GM18508 (cell line): Measurements from ENCODE around the gene PRRT1B.

Experiments
- ATAC-seq: cut with Tn5 transposase; IDR thresholded peaks from one replicate; pipeline ENCODE4 v1.9.1; 2021; ENCODE audit warnings: moderate number of reproducible peaks; ENCODE audit not compliant: insufficient read depth, unreplicated experiment

PRRT1B gene

DNA sequence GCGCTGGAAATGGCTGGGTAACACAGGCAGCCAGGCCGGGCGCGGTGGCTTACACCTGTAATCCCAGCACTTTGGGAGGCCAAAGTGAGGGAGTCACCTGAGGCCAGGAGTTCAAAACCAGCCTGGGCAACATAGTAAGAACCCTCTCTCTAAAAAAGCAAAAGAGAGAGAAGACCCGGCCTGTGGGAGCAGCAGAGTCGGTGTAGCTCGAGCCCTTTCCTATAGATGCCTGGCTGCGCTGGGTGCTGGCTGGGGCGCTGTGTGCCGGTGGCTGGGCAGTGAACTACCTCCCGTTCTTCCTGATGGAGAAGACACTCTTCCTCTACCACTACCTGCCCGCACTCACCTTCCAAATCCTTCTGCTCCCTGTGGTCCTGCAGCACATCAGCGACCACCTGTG, 23.5 kb upstream of the PRRT1B start:
- ATAC-seq: no peak

DNA sequence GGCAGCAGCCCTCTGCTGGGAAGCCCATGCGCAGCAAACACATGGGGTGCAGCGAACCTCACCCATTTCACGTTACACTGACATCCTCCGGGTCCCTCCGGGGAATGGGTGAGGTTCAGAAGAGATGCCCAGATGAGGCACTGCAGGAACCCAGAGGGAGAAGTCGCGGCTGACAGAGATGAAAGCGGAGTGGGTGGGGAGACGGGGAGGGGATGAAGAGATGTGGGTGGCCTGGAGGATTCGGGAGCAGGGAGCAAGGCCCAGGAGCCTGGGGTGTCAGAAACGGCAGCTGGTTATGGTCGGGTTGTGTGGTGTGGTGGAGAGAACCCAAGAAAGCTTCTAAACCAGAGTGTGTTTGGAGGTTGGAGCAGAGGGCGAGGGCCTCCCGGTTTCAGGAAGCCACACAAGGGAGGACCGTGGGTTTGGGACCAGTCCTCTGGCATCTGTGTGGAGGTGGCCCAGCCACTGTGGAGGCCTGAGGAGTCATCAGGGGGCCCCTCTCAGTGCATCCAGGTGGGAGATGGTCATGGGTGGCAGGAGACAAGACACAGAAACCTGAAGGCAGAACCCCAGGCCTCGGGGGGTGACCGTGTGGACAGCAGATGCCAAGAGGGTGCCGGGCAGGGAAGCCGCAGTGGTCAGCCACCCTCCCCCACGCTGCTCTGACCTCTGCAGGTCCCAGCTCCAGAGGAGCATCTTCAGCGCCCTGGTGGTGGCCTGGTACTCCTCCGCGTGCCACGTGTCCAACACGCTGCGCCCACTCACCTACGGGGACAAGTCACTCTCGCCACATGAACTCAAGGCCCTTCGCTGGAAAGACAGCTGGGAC, 22.9 kb upstream of the PRRT1B start:
- no peak for ATAC-seq

DNA sequence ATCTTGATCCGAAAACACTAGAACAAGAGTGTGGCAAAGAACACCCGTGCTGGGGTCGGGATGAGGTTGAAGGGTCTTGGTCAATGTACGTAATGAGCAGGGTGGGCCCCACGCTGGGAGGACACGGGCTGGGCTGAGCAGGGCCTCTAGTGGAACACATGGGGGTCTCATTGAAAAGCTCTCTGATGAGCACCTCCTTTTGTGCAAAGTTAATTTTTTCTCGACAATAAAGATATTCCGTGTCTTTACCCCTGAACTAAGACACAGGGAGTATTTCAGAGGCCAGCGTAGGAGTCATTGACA, 22.3 kb upstream of the PRRT1B start:
- ATAC-seq: no peak

DNA sequence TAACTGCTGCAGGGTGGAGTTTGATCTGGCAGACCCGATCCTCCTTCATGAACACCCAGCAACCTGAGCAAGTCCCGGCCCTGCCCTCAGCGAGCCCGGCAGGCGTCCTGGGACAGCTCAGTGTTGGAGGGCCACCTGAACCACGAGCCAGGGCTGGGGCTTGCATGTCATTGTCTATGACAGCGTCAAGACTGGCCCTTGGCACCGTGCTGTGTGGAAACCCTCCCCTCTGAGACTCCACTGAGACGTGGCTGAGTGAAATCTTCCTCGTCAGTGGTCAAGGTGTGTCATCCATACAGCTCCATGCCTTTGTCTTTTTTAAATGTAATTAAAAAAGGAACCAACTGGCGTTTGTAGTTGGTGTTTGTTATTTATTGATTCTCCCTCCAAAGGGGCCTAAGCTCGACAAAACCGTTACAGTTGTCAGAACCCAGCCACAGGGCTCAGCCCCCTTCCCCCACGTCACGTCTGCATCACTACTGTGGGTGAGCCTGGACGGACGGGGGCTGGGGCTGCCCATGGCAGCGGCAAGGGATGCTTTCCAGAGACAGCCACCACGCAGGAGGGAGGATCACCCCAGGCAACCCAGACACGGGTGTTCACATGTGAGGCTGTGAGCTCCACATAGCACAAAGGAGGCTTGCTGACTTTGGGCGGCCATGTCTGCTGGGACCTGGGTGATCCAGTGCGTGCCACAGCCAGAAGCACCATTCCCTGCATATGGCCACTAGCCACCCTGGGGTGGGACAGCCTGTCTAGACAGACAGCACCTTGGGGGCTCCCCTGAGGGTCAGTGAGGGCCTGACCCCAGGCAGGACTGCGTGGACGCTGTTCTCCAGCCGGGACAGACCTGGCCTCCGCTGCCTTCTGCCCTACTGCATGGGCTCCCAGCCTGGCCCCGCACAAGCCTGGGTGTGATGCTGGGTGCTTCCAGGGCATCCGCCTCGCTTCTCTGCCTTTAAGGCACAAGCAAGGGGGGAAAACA, 21.6 kb upstream of the PRRT1B start:
- ATAC-seq: no peak

DNA sequence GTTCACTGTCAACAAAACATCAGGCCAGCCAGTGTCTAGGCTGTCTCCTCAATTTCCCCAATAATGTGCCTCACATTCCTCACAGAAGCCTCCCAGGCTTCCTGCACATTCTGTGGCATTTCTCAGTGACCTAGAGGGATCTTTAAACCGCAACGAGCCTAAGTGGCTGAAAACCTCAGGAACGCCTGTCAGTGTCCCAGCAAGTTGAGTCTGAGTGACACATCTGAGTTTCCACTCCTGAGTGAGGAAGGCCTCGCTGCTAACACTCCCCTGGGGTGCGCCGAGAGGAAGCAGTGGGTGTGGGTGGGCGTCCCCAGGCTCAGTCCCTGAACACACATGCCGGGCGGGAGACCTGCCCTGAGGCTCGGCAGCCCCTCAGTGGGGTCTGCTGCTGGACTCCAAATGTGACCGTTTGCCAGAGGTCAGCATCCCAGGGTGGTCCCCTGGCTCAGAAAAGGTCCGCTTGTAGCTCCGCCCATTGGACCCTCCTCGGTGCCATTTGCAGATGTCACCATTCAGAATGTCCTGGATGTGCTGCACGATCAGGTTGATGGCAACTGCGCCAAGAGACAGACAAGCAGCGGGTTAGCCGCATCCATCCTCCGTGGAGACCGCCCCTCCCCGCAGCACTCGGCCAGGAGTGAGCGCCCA, 20.5 kb upstream of the PRRT1B start:
- ATAC-seq: no peak

DNA sequence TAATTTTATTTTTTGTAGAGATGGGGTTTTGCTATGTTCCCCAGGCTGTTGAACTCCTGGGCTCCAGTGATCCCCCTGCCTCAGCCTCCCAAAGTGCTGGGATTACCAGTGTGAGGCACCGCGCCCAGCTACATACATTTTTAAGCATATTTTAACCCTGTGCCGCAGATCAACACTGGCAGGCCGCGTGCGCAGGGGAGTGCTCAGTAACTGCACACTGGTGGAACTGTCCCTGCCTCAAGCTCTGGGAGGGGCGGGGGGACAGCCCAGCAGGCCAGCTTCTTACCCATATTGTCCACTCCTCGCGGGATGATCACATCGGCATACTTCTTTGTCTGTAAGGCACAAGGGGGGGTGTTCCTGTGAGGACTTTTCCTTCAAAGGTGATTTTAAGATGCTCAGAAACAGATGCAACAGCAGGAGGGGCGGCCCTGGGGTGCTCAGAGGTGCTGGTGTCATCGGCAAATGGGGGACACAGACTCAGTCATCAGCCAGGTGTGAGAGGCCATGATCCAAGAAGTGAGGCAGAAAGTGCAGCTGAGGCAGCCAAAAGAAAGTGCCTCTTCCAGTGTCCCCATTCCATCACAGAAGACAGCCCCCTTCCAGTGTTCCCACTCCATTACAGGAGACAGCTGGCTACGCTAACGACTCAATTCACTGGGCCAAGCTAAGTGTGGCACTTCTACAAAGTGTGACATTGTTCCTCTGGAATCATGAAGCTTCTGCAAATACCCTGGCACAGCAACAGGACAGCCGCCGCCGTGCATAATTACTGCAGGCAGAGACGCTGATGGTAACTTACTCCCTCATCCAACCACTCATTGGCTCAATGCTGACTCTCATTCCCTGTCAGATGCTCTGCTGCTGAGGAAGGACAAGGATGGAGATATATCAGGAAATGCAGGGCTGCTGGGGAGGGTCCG, 19.4 kb upstream of the PRRT1B start:
- no peak for ATAC-seq

DNA sequence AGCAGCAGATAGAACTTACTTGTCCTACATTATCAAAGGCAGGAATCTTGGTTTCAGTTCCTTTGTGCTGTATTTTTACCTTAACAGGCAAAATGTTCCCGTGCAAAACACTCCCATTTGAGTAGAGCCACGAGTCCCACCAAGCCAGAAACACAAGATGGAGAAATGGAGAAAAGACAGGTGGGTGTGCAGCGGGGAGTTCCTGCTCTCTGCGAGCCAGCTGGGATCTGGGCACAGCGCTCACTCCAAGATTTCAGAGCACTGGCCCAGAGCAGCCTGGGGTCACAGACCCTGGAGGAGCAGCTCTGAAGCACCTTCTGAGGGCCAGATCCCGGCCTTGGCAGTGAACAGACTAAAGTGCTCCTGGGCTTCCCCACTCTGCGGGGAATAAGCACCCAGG, 17.1 kb upstream of the PRRT1B start:
- ATAC-seq: no peak

DNA sequence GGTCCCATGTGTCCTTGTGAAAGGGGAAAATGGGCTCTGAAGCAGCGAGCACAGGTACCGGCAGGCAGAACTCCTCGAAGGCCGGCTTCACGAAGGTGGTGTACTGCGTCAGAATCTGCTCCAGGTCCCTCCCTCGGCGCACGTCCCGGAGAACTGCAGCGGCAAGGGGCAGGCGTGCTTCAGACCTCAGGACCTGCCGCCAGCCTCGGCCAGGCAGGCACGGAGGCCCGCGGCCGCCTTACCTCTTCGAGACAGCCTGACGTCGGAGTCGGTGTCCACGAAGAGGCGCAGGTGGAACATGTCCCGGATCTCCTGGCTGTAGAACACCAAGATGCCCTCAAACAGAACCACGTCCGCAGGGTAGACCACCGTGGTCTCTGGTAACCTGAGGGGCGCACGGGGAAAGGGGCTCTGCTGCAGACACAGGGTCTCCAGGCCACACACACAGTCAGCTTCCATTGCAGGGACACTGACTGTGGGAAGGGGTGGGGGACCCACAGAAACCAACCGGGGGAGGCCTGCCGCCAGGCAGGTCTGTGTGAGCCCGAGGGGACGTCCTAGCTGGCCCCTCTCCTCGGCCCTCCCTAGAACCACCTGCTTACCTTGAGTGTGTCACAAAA, 16.3 kb upstream of the PRRT1B start:
- ATAC-seq: no peak

DNA sequence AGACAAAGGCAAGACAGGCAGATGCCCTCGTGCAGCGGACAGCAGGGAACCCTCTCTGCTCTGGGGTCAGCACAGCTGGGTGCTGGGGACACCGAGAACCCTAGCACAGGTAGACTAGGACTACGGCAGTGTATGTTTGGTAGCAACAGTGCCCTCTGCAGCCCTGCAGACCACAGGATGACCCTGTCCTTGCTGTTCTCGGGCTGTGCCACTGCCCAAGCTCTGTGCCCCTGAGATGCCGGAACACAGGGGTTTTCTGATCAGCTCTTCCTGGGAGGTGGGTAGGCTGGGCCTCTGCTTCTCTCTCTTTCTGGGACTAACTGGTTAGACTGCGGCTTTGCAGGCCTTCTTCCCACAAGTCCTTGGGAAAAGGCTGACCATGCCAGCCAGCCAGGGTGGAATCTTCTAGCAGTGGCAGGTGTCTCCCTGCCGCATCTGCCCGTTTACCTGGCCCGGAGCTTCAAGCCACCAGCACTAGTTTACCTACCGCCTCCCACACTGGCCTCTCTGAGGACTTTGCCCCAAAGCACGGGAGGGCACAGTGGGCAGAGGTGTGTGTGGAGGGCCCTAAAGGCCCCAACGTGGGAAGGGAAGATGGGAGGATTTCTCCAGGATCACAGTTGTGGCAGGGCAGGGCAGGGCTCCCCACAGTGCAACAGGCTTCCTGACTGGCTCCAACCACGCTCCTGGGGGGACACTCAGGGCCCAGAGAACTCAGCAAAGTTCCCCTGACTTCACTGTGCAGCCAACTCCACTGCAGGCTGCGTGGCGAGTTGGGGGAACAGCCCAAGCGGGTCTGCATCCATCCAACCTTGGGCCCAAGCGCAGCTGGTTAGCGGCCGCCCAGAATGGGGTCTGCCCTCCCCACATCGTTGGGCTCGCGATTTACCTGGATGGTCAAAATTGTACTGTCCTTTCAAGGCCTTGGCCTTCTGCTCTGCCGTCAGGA, 15.5 kb upstream of the PRRT1B start:
- ATAC-seq: no peak

DNA sequence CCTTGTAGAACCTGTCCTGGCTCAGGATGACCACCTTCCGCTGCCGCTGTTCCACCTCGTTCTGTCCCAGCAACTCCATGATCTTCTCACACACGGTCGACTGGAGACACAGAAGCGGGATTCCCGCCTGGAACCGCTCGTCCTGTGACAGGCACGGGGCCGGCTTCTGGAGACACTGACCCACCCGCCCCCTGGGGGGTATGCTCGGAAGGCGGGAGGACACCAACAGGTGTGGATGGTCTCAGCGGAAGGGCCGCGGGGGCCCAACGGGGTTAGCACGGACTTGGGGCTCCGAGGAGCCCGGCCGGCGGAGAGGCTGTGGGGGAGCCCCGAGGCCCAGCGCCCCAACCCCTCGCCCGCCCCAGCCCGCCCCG, 14.8 kb upstream of the PRRT1B start:
- ATAC-seq: no peak

DNA sequence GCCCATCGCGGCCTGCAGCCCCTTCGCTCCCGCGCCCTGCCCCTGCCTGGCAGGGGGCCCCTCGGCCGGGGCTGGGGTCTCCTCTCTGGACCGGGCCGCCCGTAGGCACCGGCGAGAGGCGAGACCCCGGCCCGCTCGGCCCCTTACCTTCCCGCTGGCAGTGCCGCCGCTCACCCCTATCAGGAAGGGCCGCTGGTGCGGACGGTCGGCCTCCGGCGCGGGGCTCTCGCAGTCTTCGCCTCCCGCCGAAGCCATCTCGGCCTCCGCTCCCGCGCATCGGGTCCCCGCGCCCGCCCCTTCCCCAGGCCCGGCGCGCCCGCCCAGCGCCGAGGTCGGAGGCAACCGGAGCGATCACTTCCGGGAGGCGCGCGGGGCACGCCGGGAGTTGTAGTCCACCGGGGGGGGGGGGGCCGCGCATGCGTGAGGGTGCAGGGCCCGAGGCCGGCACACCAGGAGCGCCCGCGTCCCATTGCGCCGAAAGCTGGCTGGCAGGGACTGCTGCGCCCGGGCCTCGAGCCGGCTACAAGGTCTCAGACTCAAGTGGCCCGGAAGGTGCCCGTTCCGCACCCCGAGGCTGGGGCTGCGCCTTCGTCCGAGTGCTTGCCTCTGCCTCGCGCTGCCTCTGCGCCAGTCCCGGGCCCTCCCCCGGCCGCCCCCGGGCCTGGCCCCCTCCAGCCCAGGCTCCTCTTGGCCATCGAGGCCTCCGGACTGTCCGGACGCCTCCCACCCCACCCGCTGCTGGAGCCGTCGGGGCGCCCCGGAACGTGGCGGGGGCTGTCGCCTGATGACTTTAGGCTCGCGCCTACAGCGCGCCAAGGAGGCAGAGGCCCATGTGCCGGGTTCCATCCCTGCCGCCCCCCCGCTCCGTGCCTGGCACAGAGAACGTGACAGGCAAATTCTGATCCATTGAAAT, 14.1 kb upstream of the PRRT1B start, which contains the start of gene UCK1:
TSS of gene UCK1 (minus strand) at position 344 of the 913 bp plus-strand sequence. CDS start at position 255, 89 bp downstream.
- ATAC-seq: no peak

DNA sequence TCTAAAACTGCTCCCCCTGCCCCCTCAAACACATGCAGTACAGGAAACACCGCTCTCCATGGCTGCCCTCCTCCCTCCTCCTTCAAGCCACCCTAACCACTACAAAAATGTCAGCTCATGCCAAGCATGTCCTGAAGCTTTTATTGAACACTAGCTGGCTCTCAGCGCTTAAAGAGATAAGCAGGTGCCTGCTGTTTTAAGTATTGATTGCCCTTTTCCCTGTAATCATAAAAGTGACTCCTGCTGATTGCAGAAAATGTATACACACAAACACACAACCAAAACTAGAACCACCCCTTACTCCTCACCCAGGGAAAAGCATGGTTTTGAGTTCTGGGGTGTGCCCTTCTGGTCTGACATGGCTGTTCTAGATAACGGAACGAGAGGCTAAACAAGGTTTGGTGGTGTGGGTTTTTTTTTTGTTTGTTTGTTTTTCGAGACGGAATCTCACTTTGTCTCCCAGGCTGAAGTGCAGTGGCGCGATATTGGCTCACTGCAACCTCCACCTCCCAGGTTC, 10.5 kb upstream of the PRRT1B start:
- ATAC-seq: no peak

DNA sequence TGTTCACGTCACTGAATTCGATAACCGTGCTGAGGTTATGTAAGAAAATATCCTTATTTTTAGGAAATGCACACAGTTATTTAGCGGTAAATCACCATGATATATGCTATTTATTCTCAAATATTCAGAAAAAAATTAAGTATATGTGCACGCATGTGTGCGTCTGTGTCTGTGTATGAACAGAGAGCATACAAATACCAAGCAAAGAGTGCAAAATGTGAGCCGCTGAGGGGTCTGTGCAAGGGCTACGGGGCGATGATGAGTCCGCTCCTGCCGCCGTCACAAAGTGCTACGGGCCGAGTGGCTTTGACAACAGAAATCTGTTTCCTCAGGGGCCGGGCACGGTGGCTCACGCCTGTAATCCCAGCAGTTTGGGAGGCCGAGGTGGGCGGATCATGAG, 7.4 kb upstream of the PRRT1B start:
- no peak for ATAC-seq

DNA sequence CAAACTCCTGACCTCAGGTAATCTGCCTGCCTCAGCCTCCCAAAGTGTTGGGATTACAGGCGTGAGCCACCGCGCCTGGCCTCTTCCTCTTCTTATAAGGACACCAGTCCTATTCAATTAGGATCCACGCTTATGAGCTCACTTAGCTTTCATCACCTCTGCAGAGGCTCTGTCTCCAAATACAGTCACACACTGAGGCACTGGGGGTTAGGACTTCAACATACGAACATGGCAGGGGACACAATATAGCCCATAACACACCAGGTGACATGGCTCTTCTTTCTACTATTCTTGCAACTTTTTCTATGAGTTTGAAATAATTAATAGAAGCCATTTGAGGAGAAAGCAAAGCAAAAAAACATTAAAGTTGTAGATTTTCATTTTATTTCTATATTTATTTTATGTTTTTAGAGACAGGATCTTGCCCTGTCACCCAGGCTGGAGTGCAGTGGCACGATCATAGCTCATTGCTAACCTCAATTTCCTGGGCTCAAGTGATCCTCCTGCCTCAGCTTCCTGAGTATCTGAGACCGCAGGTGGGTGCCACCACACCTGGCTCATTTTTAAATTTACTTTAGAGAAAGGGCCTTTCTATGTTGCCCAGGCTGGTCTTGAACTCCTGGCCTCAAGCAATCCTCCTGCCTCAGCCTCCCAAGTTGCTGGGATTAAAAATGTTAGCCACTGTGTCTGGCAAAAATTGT, 6.0 kb upstream of the PRRT1B start:
- no peak for ATAC-seq

DNA sequence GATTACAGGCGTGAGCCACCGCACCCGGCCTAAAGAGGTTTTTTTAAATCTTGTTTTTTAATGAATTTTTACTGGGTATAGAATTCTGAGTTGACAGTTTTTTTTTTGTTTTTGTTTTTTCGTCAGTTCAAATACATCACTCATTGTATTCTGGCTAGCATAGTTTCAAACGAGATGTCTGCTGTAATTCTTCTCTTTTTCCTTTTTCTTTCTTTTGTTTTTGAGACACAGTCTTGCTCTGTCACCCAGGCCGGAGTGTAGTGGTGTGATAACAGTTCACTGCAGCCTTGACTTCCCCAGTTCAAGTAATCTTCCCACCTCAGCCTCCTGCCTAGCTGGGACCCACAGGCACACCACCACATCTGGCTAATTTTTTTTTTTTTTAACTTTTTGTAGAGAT, 2.2 kb upstream of the PRRT1B start:
- no peak for ATAC-seq

DNA sequence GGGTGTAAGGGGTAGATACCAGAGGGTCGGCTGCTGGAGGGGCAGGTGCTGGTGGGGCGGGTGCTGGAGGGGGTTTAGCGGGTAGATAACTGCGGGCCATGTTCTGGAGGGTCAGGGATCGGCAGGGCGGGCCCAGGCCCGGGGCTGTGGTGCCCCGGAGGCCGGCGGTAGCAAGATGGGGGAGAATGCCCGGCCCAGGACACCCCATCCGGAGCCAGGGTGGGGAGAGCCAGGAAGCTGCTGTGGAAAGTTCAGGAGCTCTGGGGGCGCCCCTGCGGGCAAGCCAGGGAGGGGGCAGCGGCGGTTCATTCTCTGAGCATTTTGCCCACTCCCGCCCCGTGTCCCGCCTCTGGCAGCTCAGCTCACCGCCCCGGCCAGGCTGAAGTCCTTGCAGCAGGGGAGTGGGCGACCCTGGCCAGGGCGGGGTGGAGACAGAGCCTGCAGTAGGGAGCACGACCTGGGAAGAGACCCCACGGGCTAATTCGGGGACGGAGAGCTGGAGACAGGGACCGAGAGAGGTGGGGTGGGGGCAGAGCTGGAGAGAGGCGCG, 538 bp downstream of the PRRT1B start:
- ATAC-seq: no peak
